ENCODE data around the gene PSMG2. TPM values are rescaled to one million over a fixed set of nuclear protein-coding genes. Genes with fewer than 3 reads are reported as not detected.

The PSMG2 gene, protein sequence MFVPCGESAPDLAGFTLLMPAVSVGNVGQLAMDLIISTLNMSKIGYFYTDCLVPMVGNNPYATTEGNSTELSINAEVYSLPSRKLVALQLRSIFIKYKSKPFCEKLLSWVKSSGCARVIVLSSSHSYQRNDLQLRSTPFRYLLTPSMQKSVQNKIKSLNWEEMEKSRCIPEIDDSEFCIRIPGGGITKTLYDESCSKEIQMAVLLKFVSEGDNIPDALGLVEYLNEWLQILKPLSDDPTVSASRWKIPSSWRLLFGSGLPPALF
- 115 TPM for polyA plus RNA-seq (2012; ENCODE audit: insufficient read depth, insufficient read length)

DNA sequence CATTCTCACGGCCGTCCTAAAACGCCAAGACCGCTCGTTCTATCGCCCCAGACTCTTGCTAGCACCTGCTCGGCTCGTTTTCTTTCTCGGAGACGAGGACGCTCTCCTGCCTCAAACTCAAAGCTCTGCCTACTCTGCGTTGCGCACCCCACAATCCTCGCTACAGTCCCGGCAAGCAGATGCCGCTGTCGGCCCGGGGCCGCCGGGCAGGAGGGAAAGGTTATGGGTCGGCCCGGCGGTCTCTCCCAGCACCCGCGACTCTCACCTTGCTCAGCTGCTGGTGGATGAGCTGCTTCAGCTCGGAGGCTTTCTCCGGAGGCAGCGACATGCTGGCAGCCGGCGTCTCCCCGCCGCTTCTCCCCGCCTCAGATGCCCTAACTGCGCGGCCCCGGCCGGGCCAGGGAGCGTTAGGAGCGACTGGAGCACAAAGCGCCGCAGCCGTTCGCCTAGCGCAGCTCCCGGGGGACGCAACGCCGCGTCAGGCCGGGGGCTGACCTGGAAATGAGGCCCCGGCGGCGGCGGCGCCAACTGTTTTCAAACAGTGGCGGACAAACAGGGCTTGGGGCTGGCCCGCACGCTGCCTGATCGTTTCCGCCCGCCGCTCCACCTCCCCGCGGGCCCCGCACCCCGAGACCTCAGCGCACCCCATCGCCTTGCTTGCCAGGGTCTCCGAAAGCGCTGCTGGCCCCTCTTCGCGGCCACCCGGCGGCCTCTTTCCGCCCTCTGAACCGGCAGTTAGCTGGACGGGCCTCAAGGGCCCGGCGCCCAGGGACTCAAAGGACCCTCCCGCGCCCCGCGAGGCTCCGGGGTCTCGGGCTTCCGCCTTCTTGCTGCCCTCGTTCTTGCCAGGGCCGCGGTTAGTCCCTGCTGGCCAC, at the start of gene PSMG2, which contains the start of gene CEP76:
Gene PSMG2 (plus strand): TSS at position 822 of the 875 bp plus-strand sequence. CDS start 66 bp downstream, outside the sequence.
Gene CEP76 (minus strand): TSS at position 503 of the 875 bp plus-strand sequence. CDS start 175 bp downstream, at position 328.
- DNase-seq (ENCODE audit: low read depth, low spot score) = peak; percentile 71

DNA sequence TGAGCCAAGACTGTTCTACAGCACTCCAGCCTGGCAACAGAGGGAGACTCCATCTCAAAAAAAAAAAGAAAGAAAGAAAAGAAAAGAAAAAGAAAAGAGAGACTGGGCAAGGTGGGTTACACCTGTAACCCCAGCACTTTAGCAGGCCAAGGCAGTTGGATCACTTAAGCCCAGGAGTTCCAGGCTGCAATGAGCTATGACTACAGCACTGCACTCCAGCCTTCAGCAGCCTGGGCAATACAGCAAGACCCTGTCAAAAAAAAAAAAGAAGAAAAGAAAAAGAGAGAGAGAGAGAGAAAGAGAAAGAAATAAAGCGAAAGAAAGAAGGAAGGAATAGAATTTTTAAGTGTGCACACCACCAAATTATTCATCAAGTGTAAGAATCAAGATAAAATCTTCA, 47.9 kb upstream of the PSMG2 start:
- DNase-seq (ENCODE audit: low read depth, low spot score) = no peak
- H3K4me3 ChIP-seq (ENCODE audit: low read length) = no peak overlapping the region

More for the DNA sequence above, at the start of gene PSMG2, which contains the start of gene CEP76:
- H3K4me3 ChIP-seq (ENCODE audit: low read length) = peak within 1 kb of the TSS; percentile 98

DNA sequence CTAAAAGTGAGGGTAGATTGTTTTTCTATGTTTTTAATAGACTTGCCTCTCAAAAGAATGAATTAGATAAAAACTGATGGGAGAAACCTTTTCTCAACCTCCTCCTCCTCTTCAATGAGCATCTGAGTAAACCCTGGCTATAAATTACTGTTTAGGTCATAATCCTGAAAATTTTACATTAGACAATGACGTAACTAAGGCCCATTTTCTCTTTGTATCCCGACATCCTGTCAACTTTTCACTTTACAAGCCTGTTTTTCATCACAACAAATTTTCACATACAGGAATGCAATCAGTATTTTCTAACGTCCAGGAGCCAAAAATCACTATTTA, 46.3 kb upstream of the PSMG2 start:
- H3K4me3 ChIP-seq (ENCODE audit: low read length) = no peak overlapping the region
- DNase-seq (ENCODE audit: low read depth, low spot score) = no peak

DNA sequence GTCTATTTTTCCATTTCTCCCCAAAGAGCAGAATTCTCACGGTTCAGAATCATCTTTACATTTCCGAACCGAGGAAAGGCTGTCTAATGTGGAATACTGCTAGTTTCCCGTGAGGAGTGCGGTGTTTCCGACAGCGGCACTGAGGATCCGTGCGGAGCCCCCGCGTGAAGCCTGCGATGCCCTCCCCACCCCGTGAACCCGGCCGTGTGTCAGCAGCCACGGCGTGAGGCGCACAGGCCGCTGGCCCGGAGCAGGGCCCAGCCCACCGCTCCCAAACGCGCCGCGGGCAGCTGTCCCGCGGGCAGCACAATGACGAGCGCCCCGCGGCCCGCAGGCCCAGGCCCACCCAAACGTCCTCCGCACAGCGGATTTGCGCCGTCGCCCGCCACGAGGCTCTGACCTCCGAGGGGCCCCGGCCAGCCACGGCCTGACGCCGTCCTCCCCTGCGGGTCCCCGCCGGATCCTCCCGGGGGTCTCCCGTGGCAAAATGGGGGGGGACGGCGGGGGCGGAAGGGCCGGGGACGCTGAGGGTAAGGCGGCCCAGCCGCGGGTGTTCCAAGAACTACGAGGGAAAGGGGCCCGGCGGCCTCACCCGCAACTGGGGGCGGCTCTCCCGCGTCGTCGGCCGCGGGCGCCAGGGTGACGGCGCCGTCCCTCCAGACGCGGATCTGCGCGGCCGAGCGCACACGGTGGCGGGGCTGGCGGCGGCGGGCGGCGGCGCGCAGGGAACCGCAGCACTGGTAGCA, 45.7 kb upstream of the PSMG2 start:
- H3K4me3 ChIP-seq (ENCODE audit: low read length) = peak overlapping the region; percentile 36
- no peak for DNase-seq (ENCODE audit: low read depth, low spot score)

DNA sequence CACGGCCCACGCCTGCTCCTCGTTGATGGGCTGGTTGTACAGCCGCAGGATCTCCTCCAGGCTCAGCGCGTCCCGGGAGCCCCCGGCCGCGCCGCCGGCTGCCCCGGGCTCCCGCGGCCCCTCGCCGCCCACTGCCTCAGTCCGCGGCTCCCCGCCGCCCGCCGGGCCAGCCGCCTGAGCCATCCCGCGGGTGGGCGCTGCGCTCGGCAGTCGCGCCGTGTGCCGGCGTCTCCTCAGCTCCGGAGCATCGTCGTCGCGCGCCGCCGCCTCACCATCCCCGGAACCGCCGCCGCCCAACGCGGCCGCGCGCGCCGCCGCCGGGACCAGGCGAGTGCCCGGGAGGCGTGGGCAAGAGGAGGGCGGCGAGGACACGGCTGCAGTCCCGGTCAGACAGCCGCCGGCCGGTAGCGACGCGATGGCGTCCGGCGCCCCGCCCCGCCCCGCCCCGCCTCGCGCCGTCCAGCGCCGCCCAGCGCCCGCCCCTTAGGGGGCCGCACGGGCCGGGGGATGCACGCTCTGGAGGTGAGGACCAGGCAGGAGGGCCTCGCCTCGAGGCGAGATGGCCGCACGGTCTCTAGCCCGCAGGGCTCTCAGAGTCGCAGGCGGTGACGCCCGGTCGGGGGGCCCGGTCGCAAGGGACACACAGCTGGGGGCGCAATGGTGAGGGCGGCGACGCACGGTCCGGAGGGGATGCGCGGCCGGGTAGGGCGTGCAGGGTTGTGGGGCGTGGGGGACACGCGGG, 45.0 kb upstream of the PSMG2 start, which contains the start of gene SPIRE1:
Gene SPIRE1 (minus strand): TSS at position 424 of the 742 bp plus-strand sequence. CDS start 241 bp downstream, at position 183.
- DNase-seq (ENCODE audit: low read depth, low spot score) = no peak
- H3K4me3 ChIP-seq (ENCODE audit: low read length) = peak within 1 kb of the TSS; percentile 36

DNA sequence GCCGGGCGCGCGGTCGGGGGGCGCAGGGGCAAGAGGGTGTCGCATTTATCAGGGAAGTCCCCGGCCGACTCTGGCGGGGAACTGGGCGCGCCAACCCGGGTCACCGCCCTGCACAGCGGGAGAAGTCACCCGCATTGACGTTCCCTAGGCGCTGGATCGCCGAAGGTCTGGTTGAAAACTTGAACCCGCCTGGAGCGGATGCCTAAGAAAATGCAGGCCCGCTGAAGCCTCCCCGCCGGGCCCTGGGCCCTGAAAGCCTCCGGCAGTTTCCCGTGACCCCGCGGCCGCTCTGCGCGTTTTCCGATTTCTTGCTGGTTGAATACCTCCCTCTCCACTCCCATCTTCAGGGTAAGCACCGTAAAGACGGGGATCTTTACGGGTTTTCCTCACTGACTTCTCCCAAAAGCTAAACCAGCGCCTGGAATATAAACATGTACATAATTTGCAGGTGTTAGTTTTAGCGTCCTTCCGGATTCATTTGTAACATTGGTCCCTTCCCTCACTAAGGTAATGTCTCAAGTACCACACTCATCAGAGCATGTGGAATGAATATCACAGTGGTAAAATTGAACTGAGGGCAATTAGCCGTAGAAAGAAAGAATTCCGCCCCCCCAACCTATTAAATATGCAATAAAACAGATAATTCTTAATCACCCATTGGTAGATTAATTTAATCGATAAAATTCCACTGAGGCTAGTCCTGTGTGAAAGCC, 44.3 kb upstream of the PSMG2 start:
- DNase-seq (ENCODE audit: low read depth, low spot score) = no peak
- H3K4me3 ChIP-seq (ENCODE audit: low read length) = no peak overlapping the region

DNA sequence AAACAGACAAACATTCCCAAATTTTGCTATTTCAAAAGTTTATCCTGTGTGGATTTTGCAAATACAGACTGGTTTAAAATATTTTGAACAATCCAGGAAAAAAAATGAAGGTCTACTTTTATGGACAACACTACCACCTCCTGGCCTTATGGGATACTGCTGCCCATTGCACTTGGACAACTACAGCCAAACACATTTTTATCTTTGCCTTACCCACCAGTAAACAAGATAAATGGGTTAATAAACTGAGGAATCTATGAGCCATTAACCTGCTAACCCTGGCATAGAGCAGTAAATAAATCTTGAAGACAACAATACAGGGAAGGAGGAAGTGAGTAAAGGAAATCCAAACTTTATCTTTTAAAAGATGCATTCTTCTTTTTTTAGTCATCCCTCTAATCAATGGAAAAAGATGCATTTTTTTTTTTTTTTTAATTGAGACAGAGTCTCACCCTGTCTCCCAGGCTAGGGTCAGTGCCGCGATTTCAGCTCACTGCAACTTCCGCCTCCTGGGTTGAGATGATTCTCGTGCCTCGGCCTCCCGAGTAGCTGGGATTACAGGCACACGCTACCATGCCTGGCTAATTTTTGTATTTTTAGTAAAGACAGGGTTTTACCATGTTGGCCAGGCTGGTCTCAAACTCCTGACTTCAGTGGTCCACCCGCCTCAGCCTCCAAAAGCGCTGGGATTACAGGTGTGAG, 42.8 kb upstream of the PSMG2 start:
- H3K4me3 ChIP-seq (ENCODE audit: low read length) = no peak overlapping the region

DNA sequence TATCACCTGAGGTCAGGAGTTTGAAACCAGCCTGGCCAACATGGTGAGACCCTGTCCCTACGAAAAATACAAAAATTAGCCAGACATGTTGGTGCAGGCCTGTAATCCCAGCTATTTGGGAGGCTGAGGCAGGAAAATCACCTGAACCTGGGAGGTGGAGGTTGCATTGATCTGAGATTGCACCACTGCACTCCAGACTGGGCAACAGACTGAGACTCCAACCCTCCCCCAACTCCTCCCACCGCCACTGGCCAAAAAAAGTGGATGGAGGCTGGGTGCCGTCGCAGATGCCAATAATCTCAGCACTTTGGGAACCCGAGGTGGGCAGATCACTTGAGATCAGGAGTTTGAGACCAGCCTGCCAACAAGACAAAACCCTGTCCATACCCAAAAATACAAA, 34.8 kb upstream of the PSMG2 start:
- no peak for DNase-seq (ENCODE audit: low read depth, low spot score)

More for the DNA sequence above, 42.8 kb upstream of the PSMG2 start:
- peak; percentile 45 for DNase-seq (ENCODE audit: low read depth, low spot score)

DNA sequence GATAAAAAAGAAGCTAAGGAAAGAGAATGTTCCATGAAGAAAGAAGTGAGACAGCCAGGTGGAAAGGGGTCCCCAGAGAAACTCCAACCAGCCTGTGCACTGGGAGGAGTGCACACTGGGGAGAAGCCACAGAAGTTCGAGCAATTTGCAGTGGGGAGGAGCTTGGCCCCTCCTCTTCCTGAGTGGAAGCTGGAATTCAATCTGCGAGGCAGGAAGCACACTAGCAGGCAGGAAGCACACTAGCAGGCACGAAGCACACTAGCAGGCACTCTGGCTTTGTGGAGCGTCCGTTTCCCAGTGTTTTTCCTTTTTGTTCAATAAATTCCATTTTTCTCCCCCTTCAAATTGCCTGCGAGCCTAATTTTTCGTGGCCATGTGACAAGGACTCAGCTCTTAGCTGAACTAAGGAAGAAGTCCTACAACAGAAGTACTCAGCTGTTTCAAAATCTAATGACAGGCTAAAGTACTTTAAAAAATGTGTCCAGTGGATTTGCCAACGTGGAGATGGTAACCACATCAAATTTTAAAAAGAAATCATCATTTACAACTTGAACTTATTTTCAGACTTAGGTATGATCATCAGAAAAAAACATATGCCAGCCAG, 23.6 kb upstream of the PSMG2 start:
- no peak for DNase-seq (ENCODE audit: low read depth, low spot score)
- H3K4me3 ChIP-seq (ENCODE audit: low read length) = no peak overlapping the region

More for the DNA sequence above, 34.8 kb upstream of the PSMG2 start:
- H3K4me3 ChIP-seq (ENCODE audit: low read length) = no peak overlapping the region

DNA sequence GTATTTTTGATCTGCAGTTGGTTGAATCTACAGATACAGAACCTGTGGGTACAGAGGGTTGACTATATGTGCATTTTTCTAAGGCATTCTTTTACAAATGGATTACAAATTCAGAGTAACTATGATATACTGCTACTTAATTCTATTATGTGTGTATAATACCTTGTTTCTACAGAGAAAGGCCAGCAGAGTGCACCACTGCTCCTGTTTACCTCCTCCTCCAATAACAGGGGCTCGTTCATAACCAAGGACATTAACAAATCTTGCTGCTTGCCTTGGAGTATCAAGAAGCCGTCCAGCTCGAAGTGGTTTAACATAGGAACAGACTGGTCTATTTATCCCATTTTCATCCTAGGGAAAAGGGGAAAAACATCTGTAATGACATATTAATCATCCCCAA, 16.7 kb upstream of the PSMG2 start:
- DNase-seq (ENCODE audit: low read depth, low spot score) = no peak
- no peak overlapping the region for H3K4me3 ChIP-seq (ENCODE audit: low read length)

DNA sequence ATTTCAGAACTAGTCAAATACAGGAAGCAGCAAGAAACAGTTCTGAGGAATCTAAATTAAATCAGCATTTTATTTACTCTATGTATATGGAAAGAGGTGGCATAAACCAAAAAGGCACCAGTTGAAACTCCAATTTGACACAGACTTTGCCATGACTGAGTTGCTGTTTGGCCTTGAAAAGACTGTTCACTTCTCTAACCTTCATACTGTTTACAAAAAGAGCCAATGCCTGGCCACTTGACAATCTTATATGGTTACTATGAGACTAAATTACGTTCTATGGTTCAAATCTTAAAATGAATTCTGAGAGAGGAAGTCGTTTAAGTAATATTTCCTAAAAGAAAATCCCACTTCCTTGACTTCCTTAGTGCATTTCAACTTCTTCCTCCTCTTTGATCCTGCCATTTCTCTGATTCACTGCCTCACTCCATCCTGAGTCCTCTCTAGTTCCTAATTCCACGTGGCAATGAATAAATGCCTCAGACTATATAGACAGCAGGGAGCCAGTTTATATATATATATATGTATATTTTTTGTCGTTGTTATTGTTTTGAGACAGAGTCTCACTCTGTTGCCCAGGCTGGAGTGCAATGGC, 13.5 kb upstream of the PSMG2 start:
- DNase-seq (ENCODE audit: low read depth, low spot score) = no peak
- no peak overlapping the region for H3K4me3 ChIP-seq (ENCODE audit: low read length)

DNA sequence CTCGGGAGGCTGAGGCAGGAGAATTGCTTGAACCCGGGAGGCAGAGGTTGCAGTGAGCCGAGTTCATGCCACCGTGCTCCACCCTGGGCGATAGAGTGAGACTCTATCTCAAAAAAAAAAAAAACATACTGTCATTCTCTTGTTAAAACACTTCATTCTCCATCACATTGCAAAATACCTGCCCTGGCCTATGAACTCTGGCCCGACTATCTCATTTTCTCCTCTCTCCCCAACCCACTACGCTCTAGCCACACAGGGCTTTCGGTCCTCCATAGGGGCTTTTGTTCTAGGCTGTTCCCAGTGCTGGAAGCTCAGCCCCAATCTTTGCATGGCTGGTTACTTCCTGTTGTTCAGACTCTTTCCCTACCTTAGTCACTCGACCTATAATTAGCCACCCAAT, 10.6 kb upstream of the PSMG2 start:
- H3K4me3 ChIP-seq (ENCODE audit: low read length) = no peak overlapping the region
- DNase-seq (ENCODE audit: low read depth, low spot score) = no peak

DNA sequence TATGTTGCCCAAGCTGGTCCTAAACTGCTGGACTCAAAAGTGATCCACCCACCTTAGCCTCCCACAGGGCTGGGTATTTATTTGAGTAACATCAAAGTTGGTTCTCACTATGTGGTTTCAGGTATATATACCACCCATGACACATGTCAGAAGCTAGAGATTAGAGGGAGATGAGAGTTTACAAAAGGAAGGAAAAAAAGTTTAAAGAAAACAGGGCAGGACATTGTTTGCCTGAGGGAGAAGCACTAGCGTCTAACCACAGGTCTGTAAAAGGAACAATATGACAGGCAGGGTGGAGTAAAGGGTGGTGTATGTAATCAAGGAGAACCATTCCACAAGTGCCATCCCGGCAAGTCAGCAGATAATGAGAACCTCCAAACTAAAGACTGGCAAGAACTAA, 8.8 kb upstream of the PSMG2 start:
- H3K4me3 ChIP-seq (ENCODE audit: low read length) = no peak overlapping the region
- no peak for DNase-seq (ENCODE audit: low read depth, low spot score)

DNA sequence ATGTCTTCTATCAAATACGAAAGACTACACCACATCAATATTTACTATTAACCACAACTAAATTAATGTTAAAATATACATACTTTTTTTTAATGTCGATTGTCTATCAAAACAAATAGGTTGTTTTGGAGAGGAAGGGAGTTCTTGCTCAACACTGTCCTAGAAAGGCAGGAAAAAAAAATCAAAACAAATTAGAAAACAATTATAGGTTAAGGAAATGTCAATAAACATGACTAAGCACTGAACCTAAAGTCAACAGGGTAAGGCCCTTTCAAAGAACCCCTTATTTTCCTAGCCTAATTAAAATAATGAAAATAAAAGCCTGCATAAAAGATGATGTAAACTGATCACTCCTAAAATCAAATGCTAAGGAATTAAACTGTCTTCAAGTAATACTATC, 3.1 kb upstream of the PSMG2 start:
- DNase-seq (ENCODE audit: low read depth, low spot score) = no peak
- no peak overlapping the region for H3K4me3 ChIP-seq (ENCODE audit: low read length)

DNA sequence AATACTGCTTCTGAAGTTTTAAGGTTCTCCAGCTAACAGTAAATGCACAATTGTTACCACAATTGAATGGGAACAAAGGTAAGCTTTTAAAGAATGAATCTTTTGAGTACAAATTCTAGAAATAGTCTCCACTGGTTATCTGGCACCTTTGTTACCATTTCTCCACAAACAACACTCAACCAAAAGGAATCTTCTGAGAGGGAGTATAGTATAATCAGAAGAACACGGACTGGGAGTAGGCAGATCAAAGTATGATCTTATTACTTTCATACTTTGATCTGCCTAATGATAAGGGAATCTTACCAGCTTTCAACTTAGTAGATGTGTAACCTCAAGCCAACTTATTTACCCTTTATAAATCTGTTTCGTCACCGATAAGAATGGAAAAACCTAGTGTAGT, 1.7 kb upstream of the PSMG2 start:
- H3K4me3 ChIP-seq (ENCODE audit: low read length) = peak overlapping the region; percentile 98
- DNase-seq (ENCODE audit: low read depth, low spot score) = no peak

DNA sequence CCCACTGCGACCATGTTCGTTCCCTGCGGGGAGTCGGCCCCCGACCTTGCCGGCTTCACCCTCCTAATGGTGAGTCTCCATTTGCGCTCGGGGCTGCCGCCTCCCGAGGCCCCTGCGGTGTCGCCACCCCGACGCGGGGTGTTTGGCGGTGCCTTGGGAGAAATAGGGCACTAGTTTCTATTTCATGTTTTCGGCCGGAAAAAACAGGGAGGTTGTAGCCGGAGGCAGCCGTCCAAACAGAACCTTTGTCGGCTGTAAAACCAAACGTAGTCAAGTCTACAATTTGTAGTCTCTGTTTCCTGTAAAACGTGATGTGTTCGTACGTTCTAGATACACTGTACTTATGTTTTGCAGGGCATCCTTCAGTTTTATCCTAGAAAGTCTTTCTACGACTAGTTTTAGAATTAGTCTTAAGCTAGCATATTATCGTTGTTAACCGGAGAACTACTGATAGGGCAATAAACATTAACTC, 290 bp downstream of the PSMG2 start:
- DNase-seq (ENCODE audit: low read depth, low spot score) = no peak
- H3K4me3 ChIP-seq (ENCODE audit: low read length) = peak overlapping the region; percentile 98

DNA sequence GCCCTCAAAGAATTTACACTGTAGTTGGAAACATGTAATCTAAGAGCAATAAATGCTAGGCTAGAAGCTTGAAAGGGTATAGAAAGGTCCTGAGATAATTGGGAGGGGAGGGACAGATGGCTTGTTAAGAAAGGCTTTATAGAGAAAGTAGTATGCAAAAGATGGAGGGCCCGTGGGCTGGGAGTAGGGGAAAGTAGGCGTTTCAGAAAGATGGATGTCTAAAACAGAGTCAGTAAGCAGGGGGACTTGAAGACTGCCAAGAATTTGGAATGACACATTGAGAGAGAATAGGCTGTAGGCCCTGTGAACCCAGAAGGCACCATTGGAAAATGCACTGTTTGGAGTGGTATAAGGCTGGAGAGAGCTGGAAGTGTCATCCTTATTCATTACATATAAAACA, 822 bp downstream of the PSMG2 start:
- no peak for DNase-seq (ENCODE audit: low read depth, low spot score)
- peak overlapping the region; percentile 98 for H3K4me3 ChIP-seq (ENCODE audit: low read length)
